DND-41 (cell line): ENCODE measurements around the gene ITIH6.

ENCODE experiments used
- CTCF ChIP-seq: IDR thresholded peaks from 2 replicates; pipeline ENCODE4 v1.5.1; 2012; ENCODE audit warnings: borderline replicate concordance, low read length, moderate library complexity, mild to moderate bottlenecking; ENCODE audit not compliant: poor library complexity, severe bottlenecking; ENCODE audit errors: extremely low read depth
- EZH2 ChIP-seq: IDR thresholded peaks from 3 replicates; pipeline ENCODE4 v1.6.1; 2012; ENCODE audit warnings: borderline replicate concordance, low read depth, mild to moderate bottlenecking, moderate library complexity, low read length, inconsistent platforms; ENCODE audit not compliant: severe bottlenecking

GRCh38 chrX:54708404-54708803 is 89.7 kb downstream of the ITIH6 start:
- TF ChIP-seq CTCF (no peak), EZH2 (no peak)
